Keratinocyte (primary cell): ENCODE results near the gene NRG3.

Experiments
- EZH2 ChIP-seq: IDR thresholded peaks from one replicate; pipeline ENCODE4 v1.6.1; 2012; ENCODE audit warnings: inconsistent platforms, mild to moderate bottlenecking, low read length, moderate library complexity
- TF ChIP-seq, protein P1 (sequence below), 3 experiments: IDR thresholded peaks in 1 of 3; conservative IDR thresholded peaks in 1 of 3; optimal IDR thresholded peaks in 1 of 3; 2 replicates in 2 of 3; 3 replicates in 1 of 3; pipeline versions ENCODE3 to v1.5.1; 2011; ENCODE audit warnings: low read length in 3 of 3, mild to moderate bottlenecking in 3 of 3, moderate library complexity in 2 of 3, control low read depth in 1 of 3, inconsistent platforms in 1 of 3; ENCODE audit not compliant: insufficient read depth in 2 of 3; ENCODE audit errors: extremely low read depth in 1 of 3

GRCh38 chr10:81828251-81828650 is 46.7 kb upstream of the NRG3 start:
- TF ChIP-seq, protein P1, sequence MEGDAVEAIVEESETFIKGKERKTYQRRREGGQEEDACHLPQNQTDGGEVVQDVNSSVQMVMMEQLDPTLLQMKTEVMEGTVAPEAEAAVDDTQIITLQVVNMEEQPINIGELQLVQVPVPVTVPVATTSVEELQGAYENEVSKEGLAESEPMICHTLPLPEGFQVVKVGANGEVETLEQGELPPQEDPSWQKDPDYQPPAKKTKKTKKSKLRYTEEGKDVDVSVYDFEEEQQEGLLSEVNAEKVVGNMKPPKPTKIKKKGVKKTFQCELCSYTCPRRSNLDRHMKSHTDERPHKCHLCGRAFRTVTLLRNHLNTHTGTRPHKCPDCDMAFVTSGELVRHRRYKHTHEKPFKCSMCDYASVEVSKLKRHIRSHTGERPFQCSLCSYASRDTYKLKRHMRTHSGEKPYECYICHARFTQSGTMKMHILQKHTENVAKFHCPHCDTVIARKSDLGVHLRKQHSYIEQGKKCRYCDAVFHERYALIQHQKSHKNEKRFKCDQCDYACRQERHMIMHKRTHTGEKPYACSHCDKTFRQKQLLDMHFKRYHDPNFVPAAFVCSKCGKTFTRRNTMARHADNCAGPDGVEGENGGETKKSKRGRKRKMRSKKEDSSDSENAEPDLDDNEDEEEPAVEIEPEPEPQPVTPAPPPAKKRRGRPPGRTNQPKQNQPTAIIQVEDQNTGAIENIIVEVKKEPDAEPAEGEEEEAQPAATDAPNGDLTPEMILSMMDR (optimal IDR thresholded peaks at IDR 0.05 in 1 of 3, IDR thresholded peaks at IDR 0.05 in 1 of 3, conservative IDR thresholded peaks at IDR 0.05 in 1 of 3; ENCODE audit: extremely low read depth in 1 of 3, insufficient read depth in 2 of 3, low read length in 3 of 3), result no peak
- TF ChIP-seq EZH2, result no peak
